Prostate gland (tissue), 2 donors: Measurements from ENCODE around the gene TM9SF1. TPM values are rescaled to one million over a fixed set of nuclear protein-coding genes. Genes with fewer than 3 reads are reported as not detected.

Experiments used
- DNase-seq: peaks from one replicate; pipeline ENCODE4 v3.0.0-alpha.2; 2019; ENCODE audit warnings: low spot score
- H3K27ac ChIP-seq, 2 donors: fragments of 200-600 bp; sonication (generic); 2 replicates each; pipeline ENCODE4 v1.5.1; 2017 to 2019
- H3K27me3 ChIP-seq: fragments of 200-600 bp; sonication (generic); replicated peaks from 2 replicates; pipeline ENCODE4 v1.5.1; 2019; ENCODE audit not compliant: insufficient read depth
- H3K36me3 ChIP-seq, 2 donors: fragments of 200-600 bp; sonication (generic); 1 replicate in 1 of 2; 2 replicates in 1 of 2; pipeline versions ENCODE4 v1.5.1 to v1.8.1; 2017 to 2019
- H3K4me1 ChIP-seq: fragments of 200-600 bp; sonication (generic); replicated peaks from 2 replicates; pipeline ENCODE4 v1.5.1; 2019
- H3K4me3 ChIP-seq, 2 donors: fragments of 200-600 bp; sonication (generic); 2 replicates each; pipeline ENCODE4 v1.5.1; 2017 to 2019
- H3K9me3 ChIP-seq: fragments of 200-600 bp; sonication (generic); 2 replicates; pipeline ENCODE4 v1.5.1; 2017
- CTCF ChIP-seq, 4 experiments: fragments of 200-600 bp in 2 of 4; fragments of 450-650 bp in 2 of 4; sonication (generic) in 2 of 4; IDR thresholded peaks; 1 replicate in 3 of 4; 2 replicates in 1 of 4; pipeline ENCODE4 v1.5.1; 2016 to 2019; ENCODE audit warnings: antibody characterized with exemption in 4 of 4, mild to moderate bottlenecking in 2 of 4, moderate library complexity in 2 of 4
- POLR2A ChIP-seq: fragments of 450-650 bp; IDR thresholded peaks from one replicate; pipeline ENCODE4 v1.6.1; 2016; ENCODE audit warnings: antibody characterized with exemption, mild to moderate bottlenecking
- POLR2AphosphoS5 ChIP-seq: sonication (generic); formaldehyde crosslinking; IDR thresholded peaks from one replicate; pipeline ENCODE4 v1.6.1; 2017; ENCODE audit warnings: antibody characterized with exemption
- WGBS: methylation state at CpG from one replicate; pipeline ENCODE4 v1.1.5; 2018; 5-methylcytosine and 5-hydroxymethylcytosine counted together
- intact Hi-C: fragments of 100-400 bp; cut with DNase I; formaldehyde crosslinking; loops from one replicate; pipeline ENCODE4 v1.14.2; 2022
- total RNA-seq, 2 donors: library from RNA; depleted of rRNA; stranded (reverse); fragments of >200 nt; gene quantifications; one replicate each; pipeline ENCODE4 v1.1.0, GENCODE V29; 2016

The TM9SF1 gene
- total RNA-seq, 2 donors from 2014 or later, result 68.9 to 113 TPM

- peak overlapping the region; percentile 42 to 52 for H3K4me3 ChIP-seq
- H3K27me3 ChIP-seq, result no peaks in the 10 kb centered on the region
- no peak for DNase-seq
- 42% methylated on average over 8 of the region's 8 CpGs for WGBS
- H3K4me1 ChIP-seq, result peaks cover 11% of the 10 kb centered on the region
- no peaks in the 10 kb centered on the region for H3K9me3 ChIP-seq
- intact Hi-C loops, result loop anchor here (5.0 kb wide), 1 partner anchor 150 kb away; no protein-coding TSS in a partner anchor
- peak overlapping the region; percentile 92 to 96 for H3K27ac ChIP-seq
- peaks cover 15 to 23% of the 10 kb centered on the region in 2 donors for H3K36me3 ChIP-seq
- TF ChIP-seq CTCF (IDR thresholded peaks at IDR 0.05), result no peak
- TF ChIP-seq POLR2AphosphoS5, result no peak
- no peak for TF ChIP-seq POLR2A
These were observed 33.1 kb downstream of the TM9SF1 start for GRCh38 chr14:24162093-24162492.

GRCh38 chr14:24160850-24161804 is 34.1 kb downstream of the TM9SF1 start, which contains the start of gene IRF9:
TSS of gene IRF9 (plus strand) at chr14:24161265. CDS start at chr14:24162145, 880 bp downstream.
- Histone ChIP-seq H3K4me3 (peak within 1 kb of the TSS; percentile 42 to 52), H3K27ac (peak within 1 kb of the TSS; percentile 92 to 96), H3K36me3 (peaks cover 15 to 19% of the 10 kb centered on the region in 2 donors), H3K27me3 (no peaks in the 10 kb centered on the region), H3K4me1 (peaks cover 11% of the 10 kb centered on the region), H3K9me3 (no peaks in the 10 kb centered on the region)
- TF ChIP-seq CTCF (IDR thresholded peaks at IDR 0.05), result peak; percentile 95 to 99 (median 98)
- peak; percentile 68 for TF ChIP-seq POLR2A
- TF ChIP-seq POLR2AphosphoS5, result peak; percentile 99
- intact Hi-C loops, result loop anchor here (5.0 kb wide), 1 partner anchor 149 kb away; no protein-coding TSS in a partner anchor
- DNase-seq, result peak; percentile 95
- WGBS, result 0% methylated on average over 12 of the region's 12 CpGs

- Histone ChIP-seq H3K27me3 (no peaks in the 10 kb centered on the region), H3K36me3 (peaks cover 11 to 22% of the 10 kb centered on the region in 2 donors), H3K4me1 (peaks cover 11% of the 10 kb centered on the region)
These were observed 34.8 kb downstream of the TM9SF1 start for GRCh38 chr14:24160499-24160849.

GRCh38 chr14:24159777-24160498 is 35.3 kb downstream of the TM9SF1 start:
- intact Hi-C loops, result loop anchor here (5.0 kb wide), 1 partner anchor 148 kb away; no protein-coding TSS in a partner anchor
- no peaks in the 10 kb centered on the region for H3K9me3 ChIP-seq
- peaks cover 5 to 22% of the 10 kb centered on the region in 2 donors for H3K36me3 ChIP-seq
- peak overlapping the region; percentile 92 to 96 for H3K27ac ChIP-seq
- 77% methylated on average over 11 of the region's 11 CpGs for WGBS
- TF ChIP-seq CTCF (IDR thresholded peaks at IDR 0.05) (no peak), POLR2A (no peak), POLR2AphosphoS5 (no peak)
- DNase-seq, result no peak
- peaks cover 11% of the 10 kb centered on the region for H3K4me1 ChIP-seq
- no peak overlapping the region for H3K4me3 ChIP-seq
- no peaks in the 10 kb centered on the region for H3K27me3 ChIP-seq

More at GRCh38 chr14:24160499-24160849, 34.8 kb downstream of the TM9SF1 start:
- DNase-seq, result no peak
- Histone ChIP-seq H3K9me3 (no peaks in the 10 kb centered on the region), H3K4me3 (no peak overlapping the region), H3K27ac (peak overlapping the region; percentile 92 to 96)
- intact Hi-C loops, result loop anchor here (5.0 kb wide), 1 partner anchor 148 kb away; no protein-coding TSS in a partner anchor
- TF ChIP-seq POLR2A (no peak), POLR2AphosphoS5 (no peak), CTCF (IDR thresholded peaks at IDR 0.05) (no peak)
- WGBS, result 84% methylated on average over 4 of the region's 4 CpGs
